Limb (tissue), 2 donors: ENCODE data around the gene DCLRE1B.
A peak's percentile ranks its signal among the peaks of the same experiment; 100 is the strongest.

Experiments
- DNase-seq, 2 donors: peaks; one replicate each; pipeline ENCODE4 v3.0.0-alpha.2; 2016; ENCODE audit errors: extremely low spot score in 2 of 2

Gene DCLRE1B

GRCh38 chr1:113928187-113928930 is 23.2 kb downstream of the DCLRE1B start:
- no peak for DNase-seq

GRCh38 chr1:113928941-113929749 is 24.0 kb downstream of the DCLRE1B start, which contains the start of gene HIPK1:
Gene HIPK1 (plus strand): TSS chr1:113929324.
- peak; percentile 96 to 97 for DNase-seq

- DNase-seq, result peak in 1 of 2 donors; percentile 15
Observed at GRCh38 chr1:113929750-113930498, 24.8 kb downstream of the DCLRE1B start.

- peak; percentile 55 to 58 for DNase-seq
Observed at GRCh38 chr1:113930499-113931161, 25.5 kb downstream of the DCLRE1B start.

- DNase-seq, result no peak
Observed at GRCh38 chr1:113931451-113931851, 26.3 kb downstream of the DCLRE1B start.

- DNase-seq, result no peak
Observed at GRCh38 chr1:113934006-113934405, 28.9 kb downstream of the DCLRE1B start.

- DNase-seq, result no peak
Observed at GRCh38 chr1:113934511-113935055, 29.5 kb downstream of the DCLRE1B start.

GRCh38 chr1:113935176-113935575 is 30.1 kb downstream of the DCLRE1B start:
- no peak for DNase-seq

GRCh38 chr1:113935970-113936369 is 30.8 kb downstream of the DCLRE1B start:
- no peak for DNase-seq

- DNase-seq, result no peak
Observed at GRCh38 chr1:113937146-113937545, 32.0 kb downstream of the DCLRE1B start.

GRCh38 chr1:113938192-113938591 is 33.1 kb downstream of the DCLRE1B start:
- no peak for DNase-seq

- DNase-seq, result no peak
Observed at GRCh38 chr1:113940365-113941244, 35.5 kb downstream of the DCLRE1B start.

- DNase-seq, result no peak
Observed at GRCh38 chr1:113941245-113941559, 36.1 kb downstream of the DCLRE1B start.

GRCh38 chr1:113942527-113942926 is 37.4 kb downstream of the DCLRE1B start:
- no peak for DNase-seq

GRCh38 chr1:113943028-113943811 is 38.1 kb downstream of the DCLRE1B start:
- no peak for DNase-seq

GRCh38 chr1:113945329-113945728 is 40.2 kb downstream of the DCLRE1B start:
- no peak for DNase-seq

GRCh38 chr1:113946112-113946511 is 41.0 kb downstream of the DCLRE1B start:
- DNase-seq, result no peak

- no peak for DNase-seq
Observed at GRCh38 chr1:113946678-113947387, 41.7 kb downstream of the DCLRE1B start.
